Activated naive CD4-positive, alpha-beta T cell treated with anti-CD3 and anti-CD28 coated beads, Interleukin-2, amount 50 U/mL, for 16 hours (primary cell): ENCODE measurements around the gene KIRREL3.

Experiments
- DNase-seq: peaks from one replicate; pipeline ENCODE4 v3.0.0-alpha.2; 2020

Gene KIRREL3

DNA sequence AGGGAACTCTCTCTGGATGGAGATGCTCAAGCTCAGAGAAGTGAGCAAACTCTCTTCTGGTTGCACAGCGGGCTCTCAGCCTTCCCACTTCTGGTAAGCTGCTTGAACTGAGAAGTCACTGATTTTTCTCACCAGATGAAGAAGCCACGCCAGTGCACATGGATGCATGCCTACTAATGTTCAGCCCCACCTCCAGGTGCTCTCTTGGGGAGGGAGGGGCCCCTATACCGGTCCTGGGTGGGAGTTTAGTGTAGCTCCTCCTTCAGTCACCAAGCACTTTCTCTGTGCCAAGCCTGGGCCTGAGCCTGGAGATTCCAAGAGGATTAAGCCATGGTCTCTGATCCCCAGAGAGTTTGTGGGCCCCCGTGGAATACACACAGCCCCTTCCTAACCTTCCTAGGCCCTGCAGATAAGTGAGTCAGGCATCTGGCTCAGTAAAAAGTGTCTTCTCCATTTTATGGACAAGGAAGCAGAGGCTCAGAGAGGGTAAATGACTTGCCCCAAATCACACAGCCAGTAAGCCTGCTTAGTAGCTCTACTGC is 502.9 kb downstream of the KIRREL3 start:
- no peak for DNase-seq

DNA sequence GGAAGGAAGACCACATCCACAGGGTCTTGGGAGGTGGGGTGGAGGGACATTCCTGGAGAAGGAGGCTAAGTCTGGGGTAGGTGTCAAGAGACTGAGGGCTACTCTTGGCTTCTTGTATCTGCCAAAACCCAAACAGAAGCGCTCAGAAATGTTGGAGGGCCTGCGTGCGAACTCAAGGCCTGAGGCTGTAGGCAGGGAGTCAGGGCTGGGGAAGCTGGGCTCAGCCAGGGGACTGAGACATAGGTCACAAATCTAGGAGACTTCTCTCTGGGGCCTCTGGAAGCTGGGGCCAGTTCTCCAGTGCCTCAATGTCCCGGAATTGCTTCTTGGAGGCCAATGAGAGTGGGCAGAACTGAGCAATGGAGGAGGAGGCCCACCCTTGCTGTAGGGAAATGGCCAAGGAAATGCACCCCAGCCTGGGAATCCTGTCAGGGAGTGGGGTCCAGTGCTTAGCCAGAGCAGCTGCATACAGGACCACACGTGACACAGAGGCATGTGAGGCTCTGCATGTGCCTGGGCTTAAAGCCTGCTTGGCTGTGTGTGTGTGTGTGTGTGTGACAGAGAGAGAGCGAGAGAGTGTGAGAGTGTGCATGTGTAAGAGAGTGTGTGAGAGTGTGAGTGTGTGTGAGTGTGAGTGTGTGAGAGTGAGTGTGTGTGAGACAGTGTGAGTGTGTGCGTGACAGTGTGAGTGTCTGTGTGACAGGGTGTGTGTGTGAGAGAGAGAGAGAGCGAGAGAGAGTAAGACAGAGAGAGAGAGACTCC is 503.8 kb downstream of the KIRREL3 start:
- DNase-seq, result no peak

DNA sequence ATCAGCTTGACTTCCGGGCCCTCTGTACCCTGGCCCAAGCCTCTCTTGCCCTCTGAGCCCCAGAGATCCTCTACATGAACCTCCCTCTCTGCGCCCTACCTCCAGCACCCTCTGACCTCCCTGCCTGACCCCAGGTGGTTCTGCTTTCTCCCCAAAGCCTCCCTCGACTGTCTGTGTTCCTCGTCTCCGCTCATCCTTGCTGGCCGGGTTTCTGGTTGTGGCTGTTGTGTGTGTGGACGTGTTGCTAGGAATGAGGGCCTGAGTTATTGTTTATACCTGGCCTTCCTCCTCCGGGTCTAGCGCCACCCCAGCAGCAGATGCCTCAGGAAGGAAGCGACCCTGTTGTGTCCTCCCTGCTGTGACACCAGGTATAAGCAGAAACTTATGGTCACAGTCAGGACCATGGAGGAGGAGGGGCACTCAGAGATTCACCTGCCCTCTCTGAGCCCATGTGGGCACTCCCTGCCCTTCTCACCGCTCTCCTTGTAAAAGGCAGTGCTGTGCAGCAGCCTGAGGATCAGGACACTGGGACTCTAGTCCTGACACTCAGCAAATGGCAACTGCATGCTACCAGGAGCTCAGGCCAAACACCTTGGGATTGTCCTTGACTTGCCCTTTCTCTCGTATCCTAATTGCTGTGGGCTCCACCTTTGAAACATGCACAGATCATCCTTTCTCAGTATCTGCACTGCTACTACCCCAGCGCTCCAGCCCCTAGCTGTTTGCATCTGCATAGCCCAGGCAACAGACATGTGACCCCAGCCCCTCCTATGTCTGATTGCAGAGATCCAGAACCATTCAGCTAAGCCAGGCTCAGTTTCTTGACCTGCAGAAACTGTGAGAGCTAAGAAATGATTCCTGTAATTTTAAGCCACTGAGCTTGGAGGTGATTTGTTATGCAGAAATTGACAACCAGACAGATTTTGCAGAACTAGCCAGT is 505.0 kb downstream of the KIRREL3 start:
- DNase-seq, result no peak

DNA sequence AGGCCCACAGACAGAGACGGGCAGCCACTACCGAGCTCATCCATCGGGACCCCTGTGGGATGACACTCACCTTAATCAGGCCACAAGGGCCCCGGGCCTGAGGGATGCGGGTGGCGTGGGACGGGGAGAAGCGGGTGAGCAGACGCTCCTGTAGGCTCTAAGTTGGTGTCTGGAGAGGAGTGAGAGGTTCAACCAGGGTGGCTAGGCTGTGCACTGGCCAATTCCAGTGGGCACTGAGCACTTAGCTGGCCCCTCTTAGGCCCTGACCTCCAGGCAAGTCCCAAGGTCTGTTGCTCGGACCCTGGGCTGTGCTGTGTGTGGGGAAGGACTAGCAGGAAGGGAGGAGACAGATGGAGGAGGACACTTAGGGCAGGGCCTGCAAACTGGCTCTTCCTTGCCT is 505.7 kb downstream of the KIRREL3 start:
- no peak for DNase-seq

DNA sequence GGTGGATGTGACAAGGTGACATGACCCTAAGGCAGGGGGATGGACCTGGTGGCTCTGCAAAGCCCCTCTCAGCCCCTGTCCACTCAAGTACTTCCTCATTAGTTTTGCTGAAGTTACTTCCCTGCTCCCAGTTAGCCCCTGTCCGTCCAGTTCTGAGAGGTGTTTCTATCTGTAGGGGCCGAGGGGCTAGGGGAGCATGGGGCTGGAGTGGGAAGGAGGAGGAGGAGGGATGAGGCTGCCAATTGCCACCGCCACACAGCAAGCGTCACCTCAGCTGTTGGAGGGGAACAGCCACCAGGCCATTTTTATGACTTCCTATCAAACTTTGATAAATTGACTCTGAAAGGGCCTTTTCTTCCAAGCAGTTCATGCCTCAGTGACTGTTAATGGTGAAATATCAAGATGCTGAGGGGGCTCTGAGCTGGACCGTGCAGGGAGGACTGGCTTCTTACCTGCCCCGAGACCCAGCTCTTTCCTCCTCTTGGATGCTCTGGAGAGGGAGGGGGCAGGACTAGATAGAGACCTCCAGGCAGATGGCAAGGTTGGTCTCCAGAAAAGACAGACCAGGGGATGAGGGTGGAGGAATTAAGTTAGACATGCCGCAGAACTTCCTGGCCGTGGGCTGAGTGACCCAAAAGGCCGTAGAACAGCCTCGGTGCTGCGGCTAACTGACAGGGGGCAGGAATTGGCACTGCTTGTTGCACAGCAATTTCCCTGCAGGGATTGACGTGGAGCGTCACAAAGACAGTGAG is 508.1 kb downstream of the KIRREL3 start:
- DNase-seq, result no peak

DNA sequence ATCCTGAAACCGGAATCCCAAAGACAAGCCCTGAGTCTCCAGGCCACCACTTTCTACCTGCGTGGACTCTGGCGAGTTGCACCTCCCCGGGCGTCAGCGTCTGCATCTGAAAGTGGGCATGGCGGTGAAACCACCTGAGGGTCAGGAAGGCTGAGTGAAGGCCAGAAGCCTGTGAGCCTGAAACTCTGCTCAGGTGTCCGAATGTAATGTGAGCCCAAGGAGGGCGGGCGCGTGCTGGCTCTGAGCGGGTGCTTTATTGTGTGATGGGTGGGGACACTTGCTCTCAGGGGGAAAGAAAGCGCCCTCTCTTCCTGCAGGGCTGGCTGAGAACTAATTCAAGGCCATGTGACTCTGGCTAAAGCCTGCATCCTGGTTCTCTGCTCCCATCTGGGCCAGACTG is 509.5 kb downstream of the KIRREL3 start:
- DNase-seq, result no peak

DNA sequence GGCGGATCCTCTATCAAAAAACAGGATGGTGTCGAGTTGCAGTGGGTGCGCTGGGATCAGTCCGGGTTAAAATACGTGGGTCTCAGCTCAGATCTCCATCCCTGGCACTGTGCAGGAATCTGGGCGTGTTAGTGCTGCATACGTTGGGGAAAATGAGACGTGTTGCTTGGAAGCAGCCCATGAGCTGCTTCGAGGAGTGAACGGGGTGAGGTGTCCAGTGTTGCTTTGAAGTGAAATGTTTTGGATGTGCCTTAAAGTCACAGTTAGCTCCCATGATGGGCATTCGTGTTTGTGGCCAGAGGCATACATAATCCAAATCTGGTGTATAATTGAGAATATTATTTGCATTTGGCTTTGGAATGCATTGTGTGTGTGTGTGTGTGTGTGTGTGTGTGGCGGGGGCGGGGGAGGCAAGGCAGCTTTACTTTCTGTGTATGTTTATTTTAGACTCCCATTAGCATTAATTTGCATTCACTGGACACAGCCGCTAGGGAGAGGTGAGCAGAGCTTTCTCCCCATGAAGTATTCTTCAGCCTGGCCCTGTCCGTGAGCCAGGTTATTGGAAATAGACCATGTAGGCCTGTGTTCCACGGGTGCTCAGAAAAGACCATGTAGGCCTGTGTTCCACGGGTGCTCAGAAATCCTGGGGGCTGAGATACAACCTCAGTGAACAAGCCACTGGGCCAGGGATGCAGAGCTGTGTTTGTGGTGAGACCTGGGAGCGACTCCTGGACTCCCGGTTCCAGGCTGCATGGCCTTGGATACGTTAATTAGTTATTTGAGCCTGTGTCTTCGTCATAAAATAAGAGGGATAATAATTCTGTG is 510.5 kb downstream of the KIRREL3 start:
- DNase-seq, result no peak

DNA sequence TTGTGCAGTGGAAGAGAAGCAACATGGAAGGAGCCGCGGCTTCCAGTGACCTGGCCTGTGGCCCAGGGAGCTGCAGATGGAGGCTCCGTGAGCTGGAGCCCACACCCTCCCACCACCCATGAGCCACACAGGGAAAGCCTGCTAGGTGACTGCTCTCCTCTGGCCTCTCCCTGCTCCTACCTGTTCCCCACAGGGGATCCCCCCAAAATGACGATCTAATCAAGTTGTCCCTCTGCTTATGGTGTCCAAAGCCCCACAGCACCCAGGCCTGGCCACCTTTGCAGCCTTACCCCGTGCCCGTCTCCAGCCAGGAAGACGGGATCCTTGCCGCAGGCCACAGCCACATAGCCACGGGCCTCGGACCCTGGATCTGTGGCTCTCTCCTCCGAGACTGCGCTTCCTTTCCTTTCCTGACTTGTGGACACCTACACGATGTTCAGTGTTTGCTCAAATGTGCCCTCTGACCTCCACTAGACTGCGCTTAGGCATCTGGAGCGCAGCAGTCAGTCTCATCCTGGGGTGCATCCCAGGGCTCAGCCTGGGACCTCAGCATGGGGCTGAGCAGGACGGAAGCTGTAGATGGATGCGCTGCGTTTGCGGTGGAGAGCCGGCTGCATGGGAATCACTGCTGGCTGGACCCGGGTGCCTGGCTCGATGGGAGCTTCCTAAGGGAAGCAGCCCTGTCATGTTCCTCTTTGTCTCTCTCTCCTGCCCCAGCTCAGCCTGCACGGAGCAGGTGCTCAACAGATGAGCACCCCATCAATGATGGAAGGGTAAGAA is 511.8 kb downstream of the KIRREL3 start:
- DNase-seq, result no peak

DNA sequence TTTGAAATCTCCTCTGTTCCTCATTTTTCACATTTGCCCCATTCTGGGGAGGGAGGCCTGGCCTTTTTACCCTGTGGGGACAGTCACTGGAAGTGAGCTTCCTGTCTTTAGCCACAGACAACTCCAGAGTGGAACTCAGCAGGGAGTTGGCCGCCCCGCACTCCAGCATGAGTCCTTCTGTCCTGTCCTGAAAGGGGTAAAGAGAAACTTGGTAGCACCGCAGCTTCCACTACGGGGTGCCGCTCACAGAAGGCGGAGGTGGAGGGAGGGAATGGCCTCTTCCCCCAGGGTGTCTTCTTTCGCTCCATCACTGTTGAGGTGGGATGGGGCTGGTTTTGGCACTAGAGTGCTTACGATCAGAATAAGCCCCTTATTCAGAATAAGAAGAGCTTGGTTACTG is 512.9 kb downstream of the KIRREL3 start:
- DNase-seq, result no peak

DNA sequence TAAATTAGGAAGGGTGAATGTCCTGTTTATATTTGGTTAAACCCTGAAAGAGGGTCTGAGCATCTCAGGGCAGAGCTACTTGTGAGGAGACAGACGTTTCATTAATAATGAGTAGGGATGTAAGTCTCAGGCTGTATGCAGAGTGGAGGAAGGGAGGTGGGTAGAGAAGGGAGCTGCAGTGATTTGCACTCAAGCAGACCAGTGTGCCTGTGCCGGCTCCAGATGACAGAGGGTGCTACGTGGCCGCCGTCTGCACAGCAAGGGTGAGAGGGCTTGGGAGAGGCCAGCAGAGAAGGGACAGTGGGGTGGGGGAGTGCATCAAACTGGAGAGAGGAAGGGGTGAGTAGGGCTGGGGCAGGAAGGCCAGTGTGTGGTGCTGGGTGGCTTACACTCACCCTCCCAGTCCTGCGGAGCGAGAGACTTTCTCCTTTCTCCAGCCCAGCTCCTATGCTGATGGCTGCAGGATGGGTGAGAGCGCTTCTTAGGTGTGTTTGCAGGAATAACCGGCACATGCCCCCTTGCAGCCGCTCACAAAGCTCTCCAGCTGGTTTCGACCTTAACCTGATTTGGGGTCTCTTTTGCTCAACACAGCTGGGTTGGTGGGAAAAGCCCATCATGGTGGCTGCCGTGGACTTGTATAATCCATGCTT is 514.5 kb downstream of the KIRREL3 start:
- DNase-seq, result no peak

DNA sequence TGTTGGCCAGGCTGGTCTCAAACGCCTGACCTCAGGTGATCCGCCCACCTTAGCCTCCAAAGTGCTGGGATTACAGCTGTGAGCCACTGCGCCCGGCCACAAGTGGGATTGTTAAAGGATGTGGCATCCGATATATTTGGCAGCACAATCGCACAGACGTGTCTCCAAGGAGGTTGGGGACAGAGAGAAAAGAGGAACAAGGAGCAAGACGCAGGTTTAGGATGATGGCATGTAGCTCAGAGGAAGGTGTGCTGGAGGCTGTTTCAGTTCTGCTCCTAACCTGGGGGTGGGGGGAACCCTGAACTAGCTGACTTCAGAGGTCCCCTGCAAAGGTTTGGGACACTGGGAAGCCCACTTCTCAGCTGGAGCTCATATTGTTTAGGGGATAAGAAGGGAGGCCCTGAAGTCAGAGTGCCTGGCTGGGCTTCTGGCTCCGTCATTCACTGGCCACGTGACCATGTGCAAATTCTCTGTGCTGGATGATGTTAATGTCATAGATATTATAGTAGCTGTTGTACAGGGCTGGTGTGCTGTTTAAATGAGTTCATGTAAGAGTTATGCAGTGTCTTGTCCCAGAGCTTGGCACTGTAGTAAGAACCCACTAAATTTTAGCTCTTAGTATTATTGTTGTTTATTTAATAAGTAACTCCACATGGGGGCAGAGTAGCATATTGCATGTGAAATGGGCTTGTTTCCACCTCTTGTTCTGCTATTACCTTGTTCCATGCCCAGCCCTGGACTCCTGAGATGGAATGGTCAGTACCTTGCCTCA is 515.4 kb downstream of the KIRREL3 start:
- no peak for DNase-seq

DNA sequence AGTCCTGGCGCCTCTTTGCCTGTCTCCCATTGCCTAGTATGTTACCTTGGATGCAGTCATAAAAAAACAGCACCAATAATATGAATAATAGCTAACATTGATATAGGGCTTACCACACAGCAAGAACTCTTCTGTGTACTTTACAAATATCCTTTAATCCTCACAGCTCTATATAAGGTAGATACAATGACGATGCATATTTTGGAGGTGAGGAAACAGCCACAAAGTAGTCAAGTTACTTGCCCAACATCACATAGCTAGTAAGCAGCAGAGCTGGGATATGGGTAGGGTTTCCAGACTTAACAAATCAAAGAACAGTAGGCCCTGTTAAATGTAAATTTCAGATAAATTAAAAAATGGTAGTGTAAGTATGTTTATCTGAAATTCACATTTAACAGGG is 516.3 kb downstream of the KIRREL3 start:
- no peak for DNase-seq

DNA sequence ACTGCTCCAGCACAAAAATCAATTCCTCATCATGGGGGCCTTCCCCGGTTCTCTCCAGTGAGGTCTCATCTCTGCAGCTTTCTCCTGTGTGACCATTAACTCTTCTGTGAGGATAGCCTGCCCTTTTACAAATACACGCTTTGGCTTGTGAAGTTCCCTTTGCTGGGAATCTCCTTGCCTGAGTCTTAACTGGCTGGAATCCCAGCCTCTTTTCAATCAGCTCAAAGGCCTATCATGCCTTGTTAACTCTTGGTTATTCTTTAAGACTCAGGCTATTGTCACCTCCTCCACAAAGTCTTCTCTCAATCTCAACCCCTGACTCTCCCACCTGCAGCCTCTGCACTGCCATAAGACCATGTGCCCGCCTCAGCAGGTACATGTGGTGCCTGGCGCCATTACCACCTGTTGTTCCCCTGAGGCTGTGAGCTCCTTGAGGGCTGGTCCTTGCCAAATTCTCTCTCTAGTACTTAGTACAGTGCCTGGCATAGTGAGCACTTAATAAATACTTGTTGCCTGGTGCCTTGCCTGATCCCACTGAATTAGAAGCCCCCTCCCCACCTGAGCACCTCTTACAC is 516.9 kb downstream of the KIRREL3 start:
- no peak for DNase-seq

DNA sequence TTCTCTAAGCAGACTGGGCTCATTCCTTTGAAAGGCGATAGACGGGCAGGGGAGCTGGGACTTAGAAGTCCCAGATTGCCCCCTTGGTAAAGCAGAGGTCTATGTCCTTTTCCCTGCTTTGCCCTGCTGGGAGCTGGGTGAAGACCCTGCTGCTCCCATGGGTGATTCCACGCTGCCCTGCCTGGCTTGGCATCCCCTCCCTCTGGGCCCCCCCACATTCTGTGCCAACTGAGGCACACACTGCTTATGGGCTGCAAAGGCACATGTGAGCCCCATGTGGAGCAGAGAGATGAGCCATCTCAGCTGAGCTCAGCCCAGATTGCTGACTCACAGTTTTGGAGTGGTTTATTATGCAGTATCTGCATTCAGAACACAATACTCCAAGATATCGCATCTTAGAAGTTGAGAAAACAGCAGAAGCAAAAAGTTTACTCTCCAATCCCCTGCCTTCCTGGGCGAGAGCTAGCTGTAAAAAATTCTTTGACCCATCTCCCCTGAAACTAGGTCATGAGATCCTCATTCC is 517.9 kb downstream of the KIRREL3 start:
- DNase-seq, result no peak

DNA sequence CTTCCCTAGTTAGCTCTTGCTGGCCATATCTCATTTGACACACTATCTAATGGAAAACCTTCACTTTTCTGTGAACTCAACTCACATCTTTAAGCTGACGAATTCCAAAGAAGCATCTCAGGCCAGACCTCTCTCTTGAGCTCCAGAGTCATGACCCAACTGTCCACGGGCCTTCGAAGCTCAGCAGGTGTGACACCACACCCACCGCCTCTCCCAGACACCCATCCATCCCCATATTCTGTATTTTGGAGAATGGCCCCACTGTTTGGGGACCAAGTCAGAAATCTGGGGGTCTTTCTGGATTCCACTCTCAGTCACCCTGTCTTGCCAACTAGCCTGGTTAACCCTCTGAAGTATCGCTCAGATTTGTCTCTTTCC is 519.3 kb downstream of the KIRREL3 start:
- DNase-seq, result no peak

DNA sequence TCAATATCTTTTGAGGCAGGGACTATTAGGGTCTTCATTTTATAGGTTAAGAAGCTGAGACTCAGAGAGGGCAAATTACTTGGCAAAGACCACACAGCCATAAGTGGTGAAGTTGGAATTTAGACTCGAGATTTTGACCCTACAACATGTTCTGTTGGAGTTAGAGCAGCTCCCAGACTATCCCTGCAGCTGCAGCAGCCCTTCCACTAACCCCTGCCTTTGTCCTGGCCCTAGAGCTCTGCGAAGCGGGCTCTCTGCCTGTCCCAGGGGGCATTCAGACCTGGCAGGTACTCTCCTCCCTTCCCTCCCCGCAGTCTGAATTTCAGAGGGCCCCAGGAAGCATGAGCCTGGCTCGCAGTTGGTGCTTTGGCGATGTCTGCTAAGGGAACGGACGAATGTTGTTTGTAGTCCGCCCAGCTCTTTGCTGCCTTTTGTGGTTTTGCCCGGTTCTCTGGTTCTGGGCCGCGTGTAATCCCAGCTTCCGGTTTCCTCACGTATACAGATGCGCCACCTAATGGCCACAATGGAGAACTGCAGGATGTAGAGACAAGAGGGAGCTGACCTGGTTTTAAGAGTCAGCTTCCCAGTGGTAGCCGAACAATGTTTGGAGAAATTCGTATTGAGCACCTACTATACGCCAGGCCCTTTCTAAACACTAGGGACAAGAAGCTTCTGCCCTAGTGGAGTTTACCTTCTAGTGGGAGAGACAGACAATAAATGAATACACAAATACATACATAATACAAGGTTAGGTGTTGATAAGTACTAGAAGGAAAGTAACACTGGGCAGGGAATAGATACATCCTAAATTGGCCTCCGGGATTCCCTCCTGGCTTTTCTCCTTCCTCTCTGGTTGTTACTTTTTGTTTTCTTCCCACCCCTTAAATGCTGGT is 519.9 kb downstream of the KIRREL3 start:
- DNase-seq, result peak; percentile 66

DNA sequence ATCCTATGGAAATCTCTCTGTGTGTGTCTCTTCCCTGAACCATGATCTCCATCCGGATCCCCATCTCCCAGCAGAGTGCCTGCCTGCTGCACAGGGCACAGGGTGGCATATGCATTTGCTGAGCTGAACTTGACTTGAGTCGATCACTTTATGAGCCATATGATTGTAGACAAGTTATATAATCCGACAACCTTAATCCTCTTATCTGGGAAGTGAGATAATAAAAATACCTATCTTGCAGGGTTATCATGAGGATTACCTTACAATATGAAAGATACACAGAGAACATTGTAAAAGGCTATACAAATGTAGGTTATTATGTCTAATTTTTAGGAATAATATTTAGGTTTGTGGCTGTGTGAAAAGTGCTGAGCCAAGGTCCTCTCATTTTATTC is 520.6 kb downstream of the KIRREL3 start:
- DNase-seq, result no peak

DNA sequence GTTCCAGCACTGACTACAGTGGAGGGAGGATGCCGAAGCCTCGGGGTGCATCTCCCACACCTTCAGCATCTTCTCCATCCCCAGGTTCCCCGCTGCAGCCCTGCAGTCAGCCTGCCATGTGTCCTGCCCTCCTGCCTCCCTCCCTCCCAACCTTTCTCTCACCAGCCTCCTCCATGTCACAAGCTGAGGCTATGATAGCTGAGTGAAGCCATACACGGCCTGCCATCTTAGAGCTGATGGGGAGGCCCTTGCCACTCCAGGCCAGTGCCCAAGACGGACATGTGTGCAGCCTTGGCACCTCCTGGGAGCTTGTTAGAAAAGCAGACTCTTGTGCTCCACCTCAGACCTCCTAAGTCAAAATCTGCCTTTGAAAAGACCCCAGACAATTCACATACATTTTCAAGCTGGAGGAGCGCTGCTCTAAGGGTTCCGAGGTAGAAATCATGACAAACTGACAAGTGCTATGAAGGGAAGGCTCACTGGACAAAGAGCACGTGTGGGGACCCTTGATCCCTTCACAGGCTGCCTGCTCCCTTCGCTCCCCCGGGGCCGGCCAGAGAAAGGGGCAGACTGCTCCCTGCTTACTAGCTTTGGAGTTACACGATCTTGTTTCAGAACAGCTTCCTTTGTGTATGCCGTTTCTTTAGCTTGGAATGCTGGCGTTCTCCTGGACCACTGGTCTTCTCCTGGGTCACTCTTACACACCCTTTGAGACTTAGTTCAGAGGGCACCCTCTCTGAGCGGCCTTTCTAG is 521.2 kb downstream of the KIRREL3 start:
- DNase-seq, result no peak
